Lower leg skin (tissue), 3 donors: ENCODE data around the gene HS2ST1.

Source experiments
- POLR2A ChIP-seq, 2 donors: fragments of 450-650 bp; IDR thresholded peaks; one replicate each; pipeline ENCODE4 v1.6.1; 2016 to 2017; ENCODE audit warnings: antibody characterized with exemption in 2 of 2, mild to moderate bottlenecking in 1 of 2, moderate library complexity in 1 of 2
- TF ChIP-seq, protein P1 (sequence below), 3 donors: fragments of 450-650 bp; IDR thresholded peaks; one replicate each; pipeline ENCODE4 v1.5.1; 2016; ENCODE audit warnings: antibody characterized with exemption in 3 of 3, mild to moderate bottlenecking in 3 of 3, moderate library complexity in 2 of 3

DNA sequence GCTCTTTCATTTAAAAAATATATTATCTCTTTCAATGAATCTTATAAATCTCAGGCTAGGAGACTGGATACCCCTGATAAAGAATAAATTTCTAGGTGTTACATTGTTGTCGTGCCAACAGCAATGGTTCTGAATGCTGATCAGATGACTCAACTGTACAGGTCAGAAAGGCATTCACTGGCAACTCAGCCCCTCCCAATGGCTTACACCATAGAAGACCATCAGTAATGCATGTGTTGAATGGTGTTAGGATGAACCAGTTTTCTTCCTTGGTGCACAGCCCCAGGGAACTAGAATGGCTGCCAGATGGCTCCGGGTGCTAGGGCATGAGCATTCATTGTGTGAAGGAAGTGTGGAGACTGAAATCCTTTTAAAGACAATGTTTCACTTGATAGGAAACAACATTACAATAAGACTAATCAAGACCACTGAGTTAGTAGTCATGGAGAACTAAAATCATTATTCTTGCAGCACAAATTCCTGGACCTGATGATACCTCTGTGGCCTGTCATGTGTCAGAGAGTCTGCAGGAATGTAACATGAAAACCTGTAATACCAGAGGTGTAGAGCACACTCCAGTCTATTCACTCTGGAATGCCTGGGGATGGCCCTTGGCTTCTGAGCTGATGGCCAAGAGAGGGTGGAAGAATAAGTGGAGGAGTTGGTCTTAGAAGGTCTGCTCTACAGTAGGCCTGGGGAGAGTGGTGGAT, 226.6 kb downstream of the HS2ST1 start:
- TF ChIP-seq, protein P1, sequence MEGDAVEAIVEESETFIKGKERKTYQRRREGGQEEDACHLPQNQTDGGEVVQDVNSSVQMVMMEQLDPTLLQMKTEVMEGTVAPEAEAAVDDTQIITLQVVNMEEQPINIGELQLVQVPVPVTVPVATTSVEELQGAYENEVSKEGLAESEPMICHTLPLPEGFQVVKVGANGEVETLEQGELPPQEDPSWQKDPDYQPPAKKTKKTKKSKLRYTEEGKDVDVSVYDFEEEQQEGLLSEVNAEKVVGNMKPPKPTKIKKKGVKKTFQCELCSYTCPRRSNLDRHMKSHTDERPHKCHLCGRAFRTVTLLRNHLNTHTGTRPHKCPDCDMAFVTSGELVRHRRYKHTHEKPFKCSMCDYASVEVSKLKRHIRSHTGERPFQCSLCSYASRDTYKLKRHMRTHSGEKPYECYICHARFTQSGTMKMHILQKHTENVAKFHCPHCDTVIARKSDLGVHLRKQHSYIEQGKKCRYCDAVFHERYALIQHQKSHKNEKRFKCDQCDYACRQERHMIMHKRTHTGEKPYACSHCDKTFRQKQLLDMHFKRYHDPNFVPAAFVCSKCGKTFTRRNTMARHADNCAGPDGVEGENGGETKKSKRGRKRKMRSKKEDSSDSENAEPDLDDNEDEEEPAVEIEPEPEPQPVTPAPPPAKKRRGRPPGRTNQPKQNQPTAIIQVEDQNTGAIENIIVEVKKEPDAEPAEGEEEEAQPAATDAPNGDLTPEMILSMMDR (IDR thresholded peaks at IDR 0.05) = no peak
- no peak for TF ChIP-seq POLR2A (IDR thresholded peaks at IDR 0.05)
